HepG2 (cell line): ENCODE results near the gene AMBRA1. TPM values are rescaled to one million over a fixed set of nuclear protein-coding genes. Genes with fewer than 3 reads are reported as not detected.
A peak's percentile ranks its signal among the peaks of the same experiment; 100 is the strongest.

Experiments used
- ATAC-seq: fragments of 200-7000 bp; cut with Tn5 transposase; 3 replicates; pipeline ENCODE4 v1.9.1; 2020; ENCODE audit warnings: mild to moderate bottlenecking, moderate library complexity
- BruUV-seq: library from RNA; stranded (reverse); fragments of 400-500 nt; replicated peaks from 2 replicates; lab custom pipeline; 2021; lab: Mats Ljungman, UMichigan
- CTCF ChIA-PET: fragments of 300-600 bp; formaldehyde crosslinking; extraction: SDS; loops from one replicate; lab custom pipeline; 2021; ENCODE audit warnings: low total read pairs, inconsistent platforms, low intra/inter-chr PET ratio; lab: Yijun Ruan, JAX
- POLR2A ChIA-PET: fragments of 350-600 bp; sonication (Branson Sonifier 250); formaldehyde crosslinking; loops from one replicate; lab custom pipeline; 2020; ENCODE audit warnings: antibody characterized with exemption, inconsistent platforms; lab: Yijun Ruan, JAX
- DNase-seq: peaks from one replicate; pipeline ENCODE4 v3.0.0-alpha.2; 2015; ENCODE audit warnings: low spot score
- FAIRE-seq: peaks from 3 replicates; lab custom pipeline; 2011; peaks lifted over from hg19 to GRCh38; lab: Jason Lieb, UNC
- H2AFZ ChIP-seq: one replicate; pipeline ENCODE4 v1.6.1; 2011; ENCODE audit warnings: low read length, inconsistent platforms
- H3K27ac ChIP-seq: fragments of 300-600 bp; 3 replicates; pipeline ENCODE4 v1.8.0; 2011; ENCODE audit warnings: mixed run types, mild to moderate bottlenecking, mixed read lengths, low read length, inconsistent platforms; ENCODE audit not compliant: insufficient read depth; ENCODE audit errors: extremely low read length
- H3K27me3 ChIP-seq, 2 experiments: fragments of 200-600 bp in 1 of 2; 2 replicates in 1 of 2; 3 replicates in 1 of 2; pipeline versions ENCODE4 v1.6.0 to v1.8.0; 2011; ENCODE audit warnings: low read length in 2 of 2, mild to moderate bottlenecking in 2 of 2, moderate library complexity in 2 of 2, inconsistent platforms in 1 of 2; ENCODE audit not compliant: insufficient read depth in 2 of 2, control insufficient read depth in 1 of 2
- H3K36me3 ChIP-seq, 2 experiments: fragments of 200-600 bp in 1 of 2; replicated peaks in 1 of 2; 2 replicates in 1 of 2; 3 replicates in 1 of 2; pipeline versions ENCODE4 v1.5.1 to v1.8.0; 2011; ENCODE audit warnings: low read length in 2 of 2, inconsistent platforms in 1 of 2; ENCODE audit not compliant: insufficient read depth in 2 of 2, control insufficient read depth in 1 of 2
- H3K4me1 ChIP-seq: 2 replicates; pipeline ENCODE4 v1.5.1; 2012; ENCODE audit warnings: low read length, inconsistent platforms; ENCODE audit not compliant: insufficient read depth
- H3K4me2 ChIP-seq: 2 replicates; pipeline ENCODE4 v1.6.0; 2011; ENCODE audit warnings: low read depth, low read length, inconsistent platforms
- H3K4me3 ChIP-seq, 3 experiments: fragments of 200-600 bp in 1 of 3; sonication (generic), shearing (Covaris generic) in 1 of 3; replicated peaks in 1 of 3; 2 replicates each; pipeline ENCODE4 v1.5.1; 2011 to 2016; ENCODE audit warnings: low read length in 3 of 3, inconsistent platforms in 2 of 3, low read depth in 2 of 3, mild to moderate bottlenecking in 2 of 3, control low read depth in 1 of 3, mixed read lengths in 1 of 3; ENCODE audit not compliant: insufficient read depth in 1 of 3
- H3K79me2 ChIP-seq: one replicate; pipeline ENCODE4 v1.6.1; 2011; ENCODE audit warnings: low read length, inconsistent platforms; ENCODE audit not compliant: insufficient read depth
- H3K9ac ChIP-seq: 2 replicates; pipeline ENCODE4 v1.6.0; 2011; ENCODE audit warnings: mild to moderate bottlenecking, low read depth, low read length, inconsistent platforms; ENCODE audit not compliant: insufficient read depth
- H3K9me3 ChIP-seq: 2 replicates; pipeline ENCODE4 v1.5.1; 2012; ENCODE audit warnings: mild to moderate bottlenecking, low read length
- H4K20me1 ChIP-seq: 2 replicates; pipeline ENCODE4 v1.6.0; 2011; ENCODE audit warnings: inconsistent platforms, mild to moderate bottlenecking, low read length, moderate library complexity; ENCODE audit not compliant: insufficient read depth
- HMGA1 ChIP-seq: sonication (generic); formaldehyde crosslinking; conservative IDR thresholded peaks from 2 replicates; pipeline ENCODE4 v1.4.0; 2020; ENCODE audit warnings: missing genetic modification reagents
- POGK ChIP-seq: sonication (generic); formaldehyde crosslinking; conservative IDR thresholded peaks from 2 replicates; pipeline ENCODE4 v1.8.0; 2022; ENCODE audit warnings: mild to moderate bottlenecking, moderate library complexity, missing genetic modification reagents
- RAD21 ChIP-seq: fragments of 450-650 bp; formaldehyde crosslinking; IDR thresholded peaks from 2 replicates; pipeline ENCODE4 v1.5.0; 2020; ENCODE audit warnings: mild to moderate bottlenecking
- SAP130 ChIP-seq: IDR thresholded peaks from 2 replicates; pipeline ENCODE4 v1.6.1; 2016; ENCODE audit warnings: low read depth
- SMC3 ChIP-seq: IDR thresholded peaks from 2 replicates; pipeline ENCODE4 v1.6.1; 2011; ENCODE audit warnings: low read length, improper control_type of control experiment
- SOX5 ChIP-seq: IDR thresholded peaks from 2 replicates; pipeline ENCODE4 v1.6.1; 2016; ENCODE audit warnings: borderline replicate concordance
- STAG1 ChIP-seq: sonication (generic); formaldehyde crosslinking; IDR thresholded peaks from 2 replicates; pipeline ENCODE4 v1.4.0; 2020; ENCODE audit warnings: missing genetic modification reagents
- WGBS: methylation state at CpG from one replicate; pipeline ENCODE4 v1.1.6; 2017; ENCODE audit warnings: low lambda C conversion rate; 5-methylcytosine and 5-hydroxymethylcytosine counted together
- in situ Hi-C: cut with HindIII; loops from 2 replicates; pipeline ENCODE4 v1.10.0; 2017; ENCODE audit warnings: low pct_unique_long_range_greater_than_20kb; ENCODE audit not compliant: extremely low pct_ligation_motif_present
- intact Hi-C: fragments of 100-400 bp; cut with micrococcal nuclease; formaldehyde crosslinking; loops from one replicate; pipeline ENCODE4 v1.10.0; 2022; ENCODE audit not compliant: unreplicated experiment
- polyA plus RNA-seq, 8 experiments: library from polyadenylated mRNA; depleted of rRNA in 3 of 8; stranded (reverse) in 7 of 8; unstranded in 1 of 8; fragments of >200 nt; fragmentation: Illumina TruSeq in 4 of 8; extraction: Trizol in 4 of 8; gene quantifications; 2 replicates each; pipeline versions ENCODE4 v1.2.1 to v1.2.3, GENCODE V29; 2011 to 2016; ENCODE audit warnings: low read depth in 4 of 8, missing spikeins in 1 of 8, mixed read lengths in 1 of 8; ENCODE audit not compliant: insufficient read depth in 1 of 8
- total RNA-seq, 5 experiments: library from RNA; depleted of rRNA; stranded (reverse); fragments of >200 nt; fragmentation: Illumina TruSeq; extraction: Trizol; gene quantifications; 2 replicates each; pipeline ENCODE4 v1.2.3, GENCODE V29; 2016; ENCODE audit warnings: low read depth in 1 of 5
- TF ChIP-seq, protein P1 (sequence below): sonication (generic); formaldehyde crosslinking; IDR thresholded peaks from 2 replicates; pipeline ENCODE4 v1.5.0; 2020; ENCODE audit warnings: mild to moderate bottlenecking, missing genetic modification reagents, moderate library complexity

AMBRA1 gene
- total and polyA plus RNA-seq, 2 of the 13 experiments (the other 11 are each of a cell fraction or from before 2014, with no cell fraction given) = 15.7 to 26.0 TPM

DNA sequence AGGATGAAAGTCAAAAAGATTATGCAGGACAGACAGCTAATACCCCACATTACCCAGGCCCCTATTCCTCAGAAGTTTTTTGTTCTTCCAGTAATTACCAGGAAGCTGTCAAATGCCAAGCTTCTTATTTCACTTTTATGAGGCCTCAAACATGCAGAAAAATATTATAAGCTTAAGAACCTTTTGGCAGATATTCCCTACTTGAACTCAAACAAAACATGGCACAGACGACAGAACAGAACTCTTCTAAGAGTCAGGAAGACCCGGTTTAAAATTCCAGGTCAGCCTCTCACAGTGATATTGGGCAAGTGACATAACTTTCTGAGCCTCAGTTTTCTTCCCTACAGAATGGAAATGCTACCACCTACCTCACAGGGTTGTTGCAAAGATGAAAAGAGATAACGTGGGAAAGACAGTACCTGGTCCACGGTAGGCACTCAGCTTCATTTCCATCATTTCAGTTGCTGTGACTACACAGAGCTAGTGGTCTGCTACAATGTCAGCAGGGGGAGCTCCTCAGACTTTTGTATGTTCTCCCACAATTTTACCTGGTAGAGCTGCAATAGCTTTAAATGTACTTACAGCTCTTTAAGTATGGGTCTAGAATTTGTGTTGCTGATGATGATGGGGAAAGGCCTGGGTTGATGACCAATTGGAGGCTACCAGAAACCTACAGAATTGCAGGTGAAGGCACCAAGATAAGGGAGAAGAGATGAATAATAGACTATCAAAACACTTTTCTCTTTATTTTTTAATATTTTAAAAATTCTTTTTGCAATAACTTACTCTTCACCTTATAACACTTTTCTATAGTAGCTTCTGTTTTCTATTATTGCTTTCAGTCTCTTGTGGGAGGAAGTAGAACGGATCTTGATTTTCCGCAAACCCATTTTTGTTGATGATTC, 103.9 kb downstream of the AMBRA1 start:
- Histone ChIP-seq H3K9me3 (no peaks in the 10 kb centered on the region), H4K20me1 (peaks cover 6% of the 10 kb centered on the region; the same call in 1 of the 2 replicates), H3K4me1 (no peaks in the 10 kb centered on the region), H3K36me3 (peaks cover 23 to 55% of the 10 kb centered on the region in 2 experiments), H3K27ac (no peak overlapping the region), H3K79me2 (peaks cover 2% of the 10 kb centered on the region), H3K4me3 (no peak overlapping the region), H3K27me3 (no peaks in the 10 kb centered on the region), H3K4me2 (no peak overlapping the region), H2AFZ (no peak overlapping the region), H3K9ac (no peak overlapping the region)
- intact Hi-C loops = loop anchor here (1.0 kb wide), 1 partner anchor 39 kb away; no protein-coding TSS in a partner anchor
- FAIRE-seq (peak; percentile 86), DNase-seq (peak; percentile 59), ATAC-seq (peak; percentile 93)
- TSS peak; percentile 19 for BruUV-seq
- TF ChIP-seq POGK (CRISPR knock-in tag) (no peak), RAD21 (CRISPR knock-in tag) (peak; percentile 65; the same call in 1 of the 2 replicates), STAG1 (CRISPR knock-in tag) (peak; percentile 54), HMGA1 (no peak), SAP130 (CRISPR knock-in tag) (0 out of 2 replicates have a peak, but pooled peaks have one; percentile 23), SOX5 (CRISPR knock-in tag) (no peak), SMC3 (peak; percentile 79; the same call in 1 of the 2 replicates)
- TF ChIP-seq, protein P1, sequence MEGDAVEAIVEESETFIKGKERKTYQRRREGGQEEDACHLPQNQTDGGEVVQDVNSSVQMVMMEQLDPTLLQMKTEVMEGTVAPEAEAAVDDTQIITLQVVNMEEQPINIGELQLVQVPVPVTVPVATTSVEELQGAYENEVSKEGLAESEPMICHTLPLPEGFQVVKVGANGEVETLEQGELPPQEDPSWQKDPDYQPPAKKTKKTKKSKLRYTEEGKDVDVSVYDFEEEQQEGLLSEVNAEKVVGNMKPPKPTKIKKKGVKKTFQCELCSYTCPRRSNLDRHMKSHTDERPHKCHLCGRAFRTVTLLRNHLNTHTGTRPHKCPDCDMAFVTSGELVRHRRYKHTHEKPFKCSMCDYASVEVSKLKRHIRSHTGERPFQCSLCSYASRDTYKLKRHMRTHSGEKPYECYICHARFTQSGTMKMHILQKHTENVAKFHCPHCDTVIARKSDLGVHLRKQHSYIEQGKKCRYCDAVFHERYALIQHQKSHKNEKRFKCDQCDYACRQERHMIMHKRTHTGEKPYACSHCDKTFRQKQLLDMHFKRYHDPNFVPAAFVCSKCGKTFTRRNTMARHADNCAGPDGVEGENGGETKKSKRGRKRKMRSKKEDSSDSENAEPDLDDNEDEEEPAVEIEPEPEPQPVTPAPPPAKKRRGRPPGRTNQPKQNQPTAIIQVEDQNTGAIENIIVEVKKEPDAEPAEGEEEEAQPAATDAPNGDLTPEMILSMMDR = peak; percentile 66
- in situ Hi-C loops = loop anchor here (5.0 kb wide), 1 partner anchor 47 kb away; no protein-coding TSS in a partner anchor
- WGBS = 78% methylated on average over 6 of the region's 6 CpGs
- CTCF ChIA-PET = interaction anchor here (1.9 to 3.0 kb wide), 2 partner anchors 39 to 47 kb away, joined by 13 to 23 read pairs; no protein-coding TSS in a partner anchor
- POLR2A ChIA-PET = no interaction called here
